Liver (tissue), 10 donors: ENCODE measurements around the gene POLD3. TPM values are rescaled to one million over a fixed set of nuclear protein-coding genes. Genes with fewer than 3 reads are reported as not detected.

Source experiments
- DNase-seq: peaks from one replicate; pipeline ENCODE4 v3.0.0-alpha.2; 2017; ENCODE audit warnings: low spot score
- H3K27ac ChIP-seq, 2 donors: one replicate each; pipeline ENCODE4 v1.7.0; 2013; ENCODE audit warnings: inconsistent platforms in 2 of 2, low read length in 2 of 2, control low read depth in 1 of 2, low read depth in 1 of 2, mild to moderate bottlenecking in 1 of 2
- H3K27me3 ChIP-seq, 4 donors: one replicate each; pipeline versions ENCODE4 v1.6.1 to v1.7.0; 2013; ENCODE audit warnings: low read length in 3 of 4, inconsistent platforms in 1 of 4, mild to moderate bottlenecking in 1 of 4, moderate library complexity in 1 of 4; ENCODE audit not compliant: control insufficient read depth in 4 of 4, insufficient read depth in 4 of 4
- H3K36me3 ChIP-seq, 4 donors: one replicate each; pipeline versions ENCODE4 v1.6.1 to v1.7.0; 2013; ENCODE audit warnings: low read length in 3 of 4, mild to moderate bottlenecking in 3 of 4, low read depth in 1 of 4, moderate library complexity in 1 of 4; ENCODE audit not compliant: control insufficient read depth in 4 of 4, insufficient read depth in 3 of 4
- H3K4me1 ChIP-seq, 4 donors: one replicate each; pipeline versions ENCODE4 v1.6.1 to v1.7.0; 2013; ENCODE audit warnings: low read length in 3 of 4, mild to moderate bottlenecking in 3 of 4, moderate library complexity in 1 of 4; ENCODE audit not compliant: control insufficient read depth in 4 of 4, insufficient read depth in 4 of 4
- H3K4me3 ChIP-seq, 3 donors: one replicate each; pipeline versions ENCODE4 v1.6.1 to v1.7.0; 2013; ENCODE audit warnings: low read length in 3 of 3, control low read depth in 1 of 3, low read depth in 1 of 3, mild to moderate bottlenecking in 1 of 3
- H3K9ac ChIP-seq, 2 donors: one replicate each; pipeline ENCODE4 v1.7.0; 2013; ENCODE audit warnings: low read length in 2 of 2, mild to moderate bottlenecking in 2 of 2, moderate library complexity in 2 of 2, control low read depth in 1 of 2, low read depth in 1 of 2
- H3K9me3 ChIP-seq, 4 donors: one replicate each; pipeline versions ENCODE4 v1.6.1 to v1.7.0; 2013; ENCODE audit warnings: low read length in 3 of 4; ENCODE audit not compliant: control insufficient read depth in 4 of 4
- ATF3 ChIP-seq: IDR thresholded peaks from 2 replicates; pipeline ENCODE4 v1.6.1; 2016; ENCODE audit warnings: antibody characterized with exemption
- CTCF ChIP-seq: fragments of 150-350 bp; IDR thresholded peaks from 2 replicates; pipeline ENCODE4 v1.5.1; 2017; ENCODE audit warnings: improper control_type of control experiment, low read depth, low read length; ENCODE audit not compliant: missing input control
- GABPA ChIP-seq, 2 donors: IDR thresholded peaks in 1 of 2; conservative IDR thresholded peaks in 1 of 2; 2 replicates each; pipeline ENCODE4 v1.6.1; 2016; ENCODE audit warnings: antibody characterized with exemption in 2 of 2, mild to moderate bottlenecking in 1 of 2, moderate library complexity in 1 of 2
- JUND ChIP-seq, 2 donors: IDR thresholded peaks; 2 replicates each; pipeline ENCODE4 v1.6.1; 2016; ENCODE audit warnings: antibody characterized with exemption in 2 of 2
- MAX ChIP-seq: IDR thresholded peaks from 2 replicates; pipeline ENCODE4 v1.6.1; 2016; ENCODE audit warnings: antibody characterized with exemption
- NR2F2 ChIP-seq: IDR thresholded peaks from 2 replicates; pipeline ENCODE4 v1.6.1; 2016; ENCODE audit warnings: antibody characterized with exemption
- RAD21 ChIP-seq, 2 donors: IDR thresholded peaks; 2 replicates each; pipeline ENCODE4 v1.6.1; 2016; ENCODE audit warnings: antibody characterized with exemption in 2 of 2, mild to moderate bottlenecking in 2 of 2
- ZBTB33 ChIP-seq: IDR thresholded peaks from 2 replicates; pipeline ENCODE4 v1.6.1; 2016; ENCODE audit warnings: antibody characterized with exemption
- WGBS: extraction: QIAGEN DNeasy Blood & Tissue Kit; methylation state at CpG from one replicate; pipeline ENCODE4 v1.1.7; 2013; 5-methylcytosine and 5-hydroxymethylcytosine counted together
- polyA plus RNA-seq, 2 donors: library from polyadenylated mRNA; stranded (reverse) in 1 of 2; unstranded in 1 of 2; fragments of 200-250 nt in 1 of 2; fragments of >200 nt in 1 of 2; fragmentation: Nextera tagmentation in 1 of 2; extraction: Ambion mirVana in 1 of 2; gene quantifications; one replicate each; pipeline versions ENCODE4 v1.2.1 to v1.2.3, GENCODE V29; 2013 to 2015
- small RNA-seq: library from RNA; depleted of rRNA; stranded (forward); fragments of <200 nt; gene quantifications from one replicate; pipeline ENCODE3, GENCODE V24; 2014
- total RNA-seq, 2 donors: library from RNA; depleted of rRNA; stranded (reverse); fragments of >200 nt; gene quantifications; one replicate each; pipeline ENCODE4 v1.2.3, GENCODE V29; 2014
- donor health status: healthy.
- donor health status: healthy.
- donor health status: healthy.
- donor health status: healthy.
- donor health status: healthy.

The POLD3 gene
- total and polyA plus RNA-seq, 4 donors = 3.0 to 8.3 (median 5.0) TPM

GRCh38 chr11:74689666-74690065 is 97.3 kb downstream of the POLD3 start:
- TF ChIP-seq CTCF (no peak), ATF3 (no peak), NR2F2 (no peak), JUND (IDR thresholded peaks at IDR 0.05) (no peak)
- WGBS = 98% methylated on average over 4 of the region's 4 CpGs
- Histone ChIP-seq H3K4me1 (peaks cover 0 to 2% (median 0%) of the 10 kb centered on the region in 4 donors), H3K27ac (no peak overlapping the region), H3K9me3 (no peaks in the 10 kb centered on the region), H3K4me3 (no peak overlapping the region), H3K9ac (no peak overlapping the region), H3K27me3 (no peaks in the 10 kb centered on the region), H3K36me3 (no peaks in the 10 kb centered on the region)
- no peak for DNase-seq

GRCh38 chr11:74691755-74692154 is 99.4 kb downstream of the POLD3 start:
- TF ChIP-seq CTCF (no peak), ATF3 (no peak), RAD21 (IDR thresholded peaks at IDR 0.05) (no peak), GABPA (IDR thresholded peaks at IDR 0.05 in 1 of 2, conservative IDR thresholded peaks at IDR 0.05 in 1 of 2) (no peak), NR2F2 (no peak), MAX (no peak), ZBTB33 (no peak)
- H3K27ac ChIP-seq = no peak overlapping the region
- 77% methylated on average over 4 of the region's 4 CpGs for WGBS

More at GRCh38 chr11:74691755-74692154, 99.4 kb downstream of the POLD3 start:
- no peaks in the 10 kb centered on the region for H3K27me3 ChIP-seq
- no peak overlapping the region for H3K9ac ChIP-seq
- peaks cover 3 to 10% (median 9%) of the 10 kb centered on the region in 4 donors for H3K4me1 ChIP-seq
- no peaks in the 10 kb centered on the region for H3K36me3 ChIP-seq
- no peak for DNase-seq
- no peaks in the 10 kb centered on the region for H3K9me3 ChIP-seq
- no peak overlapping the region for H3K4me3 ChIP-seq

Small RNA genes within 50 kb of the gene (small RNA-seq; reads per million reads assigned to genes)
- gene RANP3 (not detected), gene RN7SKP297 (not detected)

Other genes with a start within 250 kb of the POLD3 start
- 1 to 10 TPM; 1.3 to 8.2 TPM for gene PGM2L1, start 194.1 kb upstream of the POLD3 start, total RNA-seq
- gene PGM2L1, start 194.1 kb upstream of the POLD3 start, polyA plus RNA-seq = 1 to 10 TPM in 1 of 2 donors, under 1 TPM in 1; 0.33 to 1.0 TPM
- 10 to 100 TPM in 1 of 2 donors, 1 to 10 TPM in 1; 5.4 to 22.9 TPM for gene KCNE3, start 125.0 kb upstream of the POLD3 start, total RNA-seq
- 1 to 10 TPM; 1.4 to 2.2 TPM for gene KCNE3, start 125.0 kb upstream of the POLD3 start, polyA plus RNA-seq
- 1 to 10 TPM; 5.0 to 6.7 TPM for gene LIPT2, start 98.9 kb upstream of the POLD3 start, total RNA-seq
- 1 to 10 TPM; 2.3 to 7.9 TPM for gene LIPT2, start 98.9 kb upstream of the POLD3 start, polyA plus RNA-seq
- gene CHRDL2, start 138.8 kb downstream of the POLD3 start, total RNA-seq = 1 to 10 TPM in 1 of 2 donors, not detected in 1; 1.8 TPM
- gene CHRDL2, start 138.8 kb downstream of the POLD3 start, polyA plus RNA-seq = 10 to 100 TPM; 15.8 to 19.0 TPM
- gene RNF169, start 156.3 kb downstream of the POLD3 start, total RNA-seq = 10 to 100 TPM in 1 of 2 donors, 1 to 10 TPM in 1; 8.5 to 11.0 TPM
- 1 to 10 TPM in 1 of 2 donors, under 1 TPM in 1; 0.60 to 1.6 TPM for gene RNF169, start 156.3 kb downstream of the POLD3 start, polyA plus RNA-seq